GM10248 (cell line): ENCODE results near the gene RSPH3.
"Not testable (repeated sequence)": the region's sequence is repeated elsewhere in the genome, so short reads cannot be mapped to it uniquely, and the experiment has no call there.

Experiments
- CTCF ChIA-PET: fragments of 300-600 bp; sonication (Branson Sonifier 250); formaldehyde crosslinking; extraction: SDS; loops from one replicate; lab custom pipeline; 2021; ENCODE audit warnings: antibody characterized with exemption; lab: Yijun Ruan, JAX
- POLR2A ChIA-PET: fragments of 350-650 bp; sonication (Branson Sonifier 250); formaldehyde crosslinking; extraction: SDS; loops from one replicate; lab custom pipeline; 2020; ENCODE audit warnings: antibody characterized with exemption; lab: Yijun Ruan, JAX
- DNase-seq: peaks from one replicate; pipeline ENCODE4 v3.0.0; 2012; ENCODE audit errors: extremely low spot score
- CTCF ChIP-seq: IDR thresholded peaks from 2 replicates; pipeline ENCODE4 v1.5.1; 2012; ENCODE audit warnings: mild to moderate bottlenecking, low read depth; ENCODE audit errors: extremely low read depth, missing control alignments, control extremely low read depth

The RSPH3 gene

GRCh38 chr6:158962371-158962770, 37.6 kb downstream of the RSPH3 start:
- POLR2A ChIA-PET: interaction anchor here (0.6 kb wide), 1 partner anchor 153 kb away, joined by 3 read pairs; no protein-coding TSS in a partner anchor
- TF ChIP-seq CTCF: no peak
- CTCF ChIA-PET: interaction anchor here (1.1 to 3.2 kb wide), 4 partner anchors 10 to 742 kb away, joined by 3 to 25 read pairs (median 8); no protein-coding TSS in a partner anchor
- no peak for DNase-seq

- no peak for TF ChIP-seq CTCF
- ChIA-PET POLR2A (no interaction called here), CTCF (interaction anchor here (0.6 to 3.2 kb wide), 12 partner anchors 8 to 269 kb away, joined by 3 to 17 read pairs (median 4); no protein-coding TSS in a partner anchor)
- no peak for DNase-seq
These were observed 40.0 kb downstream of the RSPH3 start for GRCh38 chr6:158960026-158960425.

GRCh38 chr6:158959552-158959951, 40.5 kb downstream of the RSPH3 start:
- ChIA-PET CTCF (interaction anchor here (0.6 to 3.2 kb wide), 18 partner anchors 8 to 300 kb away, joined by 3 to 17 read pairs (median 4); no protein-coding TSS in a partner anchor), POLR2A (no interaction called here)
- no peak for TF ChIP-seq CTCF
- no peak for DNase-seq

GRCh38 chr6:158958504-158959386, 41.3 kb downstream of the RSPH3 start:
- TF ChIP-seq CTCF: peak; percentile 21
- POLR2A ChIA-PET: interaction anchor here (0.5 kb wide), 1 partner anchor 144 kb away, joined by 4 read pairs; no protein-coding TSS in a partner anchor
- CTCF ChIA-PET: interaction anchor here (0.7 to 3.1 kb wide), 29 partner anchors 9 to 744 kb away, joined by 3 to 17 read pairs (median 4); no protein-coding TSS in a partner anchor
- no peak for DNase-seq

GRCh38 chr6:158955255-158955654, 44.7 kb downstream of the RSPH3 start:
- POLR2A ChIA-PET: no interaction called here
- CTCF ChIA-PET: interaction anchor here (1.9 to 2.2 kb wide), 2 partner anchors 17 to 162 kb away, joined by 4 to 8 read pairs; no protein-coding TSS in a partner anchor
- TF ChIP-seq CTCF: no peak
- no peak for DNase-seq

GRCh38 chr6:158954753-158955152, 45.2 kb downstream of the RSPH3 start:
- CTCF ChIA-PET: interaction anchor here (1.2 to 2.2 kb wide), 4 partner anchors 15 to 162 kb away, joined by 3 to 8 read pairs (median 4); no protein-coding TSS in a partner anchor
- DNase-seq: no peak
- no peak for TF ChIP-seq CTCF
- POLR2A ChIA-PET: no interaction called here

- POLR2A ChIA-PET, DNase-seq: not testable (repeated sequence)
- CTCF ChIA-PET: interaction anchor here (1.0 kb wide), 1 partner anchor 9 kb away, joined by 3 read pairs; no protein-coding TSS in a partner anchor
These were observed 48.0 kb downstream of the RSPH3 start for GRCh38 chr6:158952011-158952410.

- POLR2A ChIA-PET, DNase-seq: not testable (repeated sequence)
- CTCF ChIA-PET: interaction anchor here (1.0 kb wide), 1 partner anchor 10 kb away, joined by 3 read pairs; no protein-coding TSS in a partner anchor
These were observed 48.4 kb downstream of the RSPH3 start for GRCh38 chr6:158951565-158951964.
